GM15510 (cell line): ENCODE data around the gene HS3ST6.

Source experiments
- POLR2A ChIP-seq: IDR thresholded peaks from 3 replicates; pipeline ENCODE4 v1.6.1; 2011; ENCODE audit warnings: borderline replicate concordance; ENCODE audit not compliant: insufficient read length; ENCODE audit errors: extremely low read depth

The HS3ST6 gene

GRCh38 chr16:1884155-1884760, 34.0 kb downstream of the HS3ST6 start:
- TF ChIP-seq POLR2A: no peak

DNA sequence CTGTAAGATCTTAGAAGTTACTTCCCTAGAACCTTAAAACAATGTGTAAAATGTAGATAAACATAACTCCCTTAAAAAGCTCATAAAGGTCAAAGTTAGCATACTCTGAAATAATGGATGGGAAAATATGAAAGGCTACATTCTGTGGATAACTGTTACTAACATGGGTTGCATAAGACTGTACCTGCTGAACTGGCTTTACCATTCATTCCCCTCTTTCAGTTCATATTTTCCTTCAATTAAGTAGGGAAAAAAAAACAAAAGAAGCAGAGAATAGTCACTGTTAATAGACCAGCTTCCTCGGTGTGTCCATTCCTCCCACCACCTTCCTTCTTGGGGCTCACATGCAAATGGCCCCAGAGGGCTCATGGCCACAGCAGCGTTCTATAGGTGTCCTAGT, 38.7 kb downstream of the HS3ST6 start:
- TF ChIP-seq POLR2A: no peak

- TF ChIP-seq POLR2A: no peak
Observed at GRCh38 chr16:1878256-1878655, 40.0 kb downstream of the HS3ST6 start.

- TF ChIP-seq POLR2A: no peak
Observed at GRCh38 chr16:1877804-1878203, 40.4 kb downstream of the HS3ST6 start.

- TF ChIP-seq POLR2A: no peak
Observed at GRCh38 chr16:1877089-1877488, 41.1 kb downstream of the HS3ST6 start.

GRCh38 chr16:1876468-1876867, 41.7 kb downstream of the HS3ST6 start:
- TF ChIP-seq POLR2A: no peak

GRCh38 chr16:1874854-1875253, 43.4 kb downstream of the HS3ST6 start:
- TF ChIP-seq POLR2A: no peak

DNA sequence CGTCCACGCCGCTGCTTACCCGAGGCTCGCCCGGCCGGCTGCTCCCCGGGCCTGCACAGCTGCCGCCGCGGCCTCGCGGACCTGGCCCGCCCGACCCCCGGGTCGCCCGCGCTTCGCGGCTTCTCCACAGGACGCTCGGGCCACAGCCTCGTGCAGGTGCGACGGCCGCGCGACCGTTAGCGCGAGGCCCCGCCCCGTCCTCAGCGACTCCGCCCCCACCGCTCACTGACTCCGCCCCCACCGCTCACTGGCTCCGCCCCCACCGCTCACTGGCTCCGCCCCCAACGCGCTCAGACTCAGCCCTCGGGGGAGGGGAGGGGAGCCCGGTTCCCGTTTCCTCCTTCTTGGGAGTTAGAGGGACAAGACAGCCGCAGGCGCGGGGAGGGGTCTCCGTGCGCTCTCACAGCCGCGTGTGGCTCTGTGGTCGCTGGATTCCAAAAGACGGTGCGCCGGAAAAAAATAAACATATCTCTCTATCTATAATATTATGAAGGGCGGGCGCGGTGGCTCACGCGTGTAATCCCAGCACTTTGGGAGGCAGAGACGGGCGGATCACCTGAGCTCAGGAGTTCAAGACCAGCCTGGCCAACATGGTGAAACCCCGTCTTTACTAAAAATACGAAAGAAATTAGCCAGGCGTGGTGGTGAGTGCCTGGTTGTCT, 46.1 kb downstream of the HS3ST6 start, which contains the start of gene MEIOB:
Gene MEIOB (minus strand): TSS at position 191 of the 662 bp plus-strand sequence. CDS start 3,989 bp downstream, outside the sequence.
- TF ChIP-seq POLR2A: no peak

DNA sequence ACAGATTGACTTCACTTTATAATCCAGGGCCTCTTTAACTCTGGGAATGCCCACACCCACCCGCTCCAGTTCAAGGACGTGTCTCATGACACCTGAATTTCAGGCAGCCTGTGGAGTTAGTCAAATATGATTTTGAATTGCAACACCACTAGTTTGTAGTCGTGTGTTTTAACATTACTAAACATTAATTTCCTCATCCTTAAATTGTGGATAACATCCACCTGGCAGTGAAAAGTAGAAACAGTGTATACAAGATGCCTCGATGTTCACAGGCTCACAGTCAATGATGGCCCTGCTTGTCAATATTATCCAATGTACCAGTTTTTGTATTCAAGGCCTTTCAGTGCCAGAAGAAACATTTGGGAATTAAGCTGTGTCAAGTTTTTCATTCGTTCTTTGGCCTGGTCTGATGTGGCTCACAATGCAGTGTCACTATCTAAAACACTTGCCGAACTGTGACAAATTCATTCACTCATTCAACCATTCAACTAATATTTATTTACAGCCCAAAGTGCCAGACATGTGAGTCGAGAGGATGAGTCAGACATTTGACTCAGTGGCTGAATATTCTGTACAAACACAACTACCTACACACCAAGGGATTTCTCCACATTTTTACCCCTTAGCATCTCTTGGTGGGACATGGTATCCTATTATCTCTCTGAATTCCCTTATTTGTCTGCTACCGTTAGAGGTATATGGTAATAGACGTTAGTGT, 47.7 kb downstream of the HS3ST6 start:
- TF ChIP-seq POLR2A: no peak

DNA sequence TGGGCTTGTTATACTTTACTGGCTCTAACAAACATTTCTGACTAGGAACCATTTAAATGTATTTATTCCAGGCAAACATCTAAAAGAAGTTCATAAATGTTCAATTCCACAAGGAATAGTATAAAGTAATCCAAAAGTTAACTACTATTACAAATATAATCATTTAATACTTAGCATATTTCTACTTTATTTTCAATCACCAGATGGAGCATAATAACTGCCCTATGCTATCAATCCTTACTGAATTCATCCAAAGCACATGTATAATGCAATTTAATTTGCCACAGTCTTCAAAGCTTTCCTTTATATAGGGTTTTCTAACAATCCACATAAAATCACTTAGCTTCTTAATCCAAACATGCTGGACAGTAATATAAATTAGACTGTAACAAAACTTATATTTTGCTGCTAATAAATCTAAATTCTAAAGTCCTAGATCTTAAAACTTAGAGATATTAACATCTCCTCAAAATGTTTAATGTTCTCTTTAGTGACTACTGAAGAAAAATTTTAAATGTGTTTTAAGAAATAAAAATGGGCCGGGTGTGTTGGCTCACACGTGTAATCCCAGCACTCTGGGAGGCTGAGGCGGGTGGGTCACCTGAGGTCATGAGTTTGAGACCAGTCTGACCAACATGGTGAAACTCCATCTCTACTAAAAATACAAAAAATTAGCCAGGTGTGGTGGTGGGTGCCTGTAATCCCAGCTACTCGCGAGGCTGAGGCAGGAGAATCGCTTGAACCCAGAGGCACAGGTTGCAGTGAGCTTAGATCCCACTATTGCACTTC, 52.1 kb downstream of the HS3ST6 start:
- TF ChIP-seq POLR2A: no peak

GRCh38 chr16:1863681-1864460, 54.3 kb downstream of the HS3ST6 start:
- TF ChIP-seq POLR2A: no peak

- TF ChIP-seq POLR2A: no peak
Observed at GRCh38 chr16:1862394-1862793, 55.8 kb downstream of the HS3ST6 start.

GRCh38 chr16:1861730-1862129, 56.5 kb downstream of the HS3ST6 start:
- TF ChIP-seq POLR2A: no peak
